NCI-H748 (cell line): ENCODE measurements around the gene ANKRD44.

Experiments
- DNase-seq: peaks from one replicate; lab custom pipeline; 2025; ENCODE audit not compliant: unreplicated experiment; lab: John Stamatoyannopoulos, UW

The ANKRD44 gene

DNA sequence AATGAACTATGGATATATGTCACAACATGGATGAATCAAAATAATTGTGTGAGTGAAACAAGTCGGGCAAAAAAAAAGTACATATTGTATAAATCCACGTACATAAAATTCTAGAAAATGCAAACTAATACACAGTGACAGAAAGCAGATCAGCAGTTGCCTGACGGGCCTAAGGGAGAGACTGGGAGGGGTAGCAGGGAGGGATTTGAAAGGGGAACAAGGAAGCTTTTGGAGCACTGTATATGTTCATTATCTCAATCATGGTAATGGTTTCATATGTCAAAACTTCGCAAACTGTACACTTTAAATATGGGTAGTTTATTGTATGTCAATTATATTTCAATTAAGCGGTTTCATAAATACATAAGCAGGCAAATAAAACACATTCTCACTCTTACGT, 153.8 kb downstream of the ANKRD44 start:
- DNase-seq, result no peak

DNA sequence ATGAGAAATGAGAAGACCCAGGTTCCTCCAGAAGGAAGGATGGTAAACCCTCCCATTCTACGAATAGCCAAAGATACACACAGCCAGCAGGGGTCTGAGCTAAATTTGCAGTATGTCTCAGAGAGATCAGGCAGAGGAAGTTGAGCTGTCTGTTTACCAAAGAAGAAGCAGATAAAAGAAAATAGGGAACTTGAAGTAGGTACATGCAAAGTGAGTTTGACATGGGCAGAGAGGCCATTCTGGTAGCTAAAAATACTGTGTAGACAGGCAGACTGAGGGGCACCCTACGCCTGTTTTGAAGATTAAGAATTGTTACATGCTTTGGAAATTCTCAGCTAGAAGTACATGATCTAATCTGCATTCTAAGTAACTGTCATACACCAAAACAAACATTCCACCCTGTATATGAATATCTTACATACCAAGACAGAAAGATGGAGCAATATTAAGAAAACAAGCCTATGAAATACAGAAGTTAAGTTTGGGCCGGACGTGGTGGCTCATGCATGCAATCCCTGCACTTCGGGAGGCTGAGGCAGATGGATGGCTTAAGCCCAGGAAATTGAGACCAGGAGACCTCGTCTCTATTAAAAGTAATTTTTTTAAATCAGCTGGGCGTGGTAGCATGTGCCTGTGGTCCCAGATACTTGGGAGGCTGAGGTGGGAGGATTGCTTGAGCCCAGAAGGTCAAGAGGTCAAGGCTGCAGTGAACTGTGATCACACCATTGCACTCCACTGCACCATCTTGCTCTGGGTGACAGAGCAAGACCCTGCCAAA, 157.9 kb downstream of the ANKRD44 start:
- DNase-seq, result no peak

GRCh38 chr2:197149546-197149945, 161.0 kb downstream of the ANKRD44 start:
- DNase-seq, result no peak

DNA sequence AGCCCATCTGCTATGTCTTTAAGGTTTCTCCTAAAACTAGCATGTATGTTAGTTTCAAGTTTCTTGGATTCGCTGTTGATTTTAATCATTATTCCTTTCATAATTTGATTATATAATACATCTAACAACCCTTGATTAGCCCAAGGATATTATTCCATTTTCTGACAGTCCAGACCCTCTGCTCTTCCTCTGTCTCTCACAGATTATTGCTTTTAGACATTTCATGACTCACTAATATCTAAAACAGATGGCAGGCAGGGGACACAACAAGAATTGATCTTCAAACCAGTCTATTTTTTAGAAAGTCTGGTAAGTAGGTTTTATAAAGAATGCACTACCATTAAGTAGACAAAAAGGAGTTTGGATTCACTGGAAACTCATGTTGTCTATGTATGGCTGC, 162.2 kb downstream of the ANKRD44 start:
- no peak for DNase-seq

DNA sequence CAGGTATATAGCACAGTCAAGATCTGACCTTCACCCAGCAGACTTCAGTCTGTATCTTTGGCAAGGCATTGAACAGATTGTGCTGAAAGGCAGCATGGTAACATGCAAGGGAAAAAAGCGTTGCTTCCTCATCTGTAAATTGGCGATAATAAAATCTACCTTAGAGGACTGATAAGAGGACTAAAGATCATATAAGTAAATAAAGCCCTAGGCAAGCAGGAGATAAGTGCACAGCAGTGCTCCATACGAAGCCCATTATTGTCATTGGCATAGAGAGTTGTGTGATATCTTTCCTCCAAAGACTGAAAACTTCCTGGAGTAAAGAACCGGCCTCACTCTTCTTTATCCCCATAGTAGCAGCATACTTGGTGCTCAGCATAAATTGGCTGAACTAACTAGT, 162.6 kb downstream of the ANKRD44 start:
- no peak for DNase-seq

- no peak for DNase-seq
These were observed 163.6 kb downstream of the ANKRD44 start for GRCh38 chr2:197146995-197147394.

DNA sequence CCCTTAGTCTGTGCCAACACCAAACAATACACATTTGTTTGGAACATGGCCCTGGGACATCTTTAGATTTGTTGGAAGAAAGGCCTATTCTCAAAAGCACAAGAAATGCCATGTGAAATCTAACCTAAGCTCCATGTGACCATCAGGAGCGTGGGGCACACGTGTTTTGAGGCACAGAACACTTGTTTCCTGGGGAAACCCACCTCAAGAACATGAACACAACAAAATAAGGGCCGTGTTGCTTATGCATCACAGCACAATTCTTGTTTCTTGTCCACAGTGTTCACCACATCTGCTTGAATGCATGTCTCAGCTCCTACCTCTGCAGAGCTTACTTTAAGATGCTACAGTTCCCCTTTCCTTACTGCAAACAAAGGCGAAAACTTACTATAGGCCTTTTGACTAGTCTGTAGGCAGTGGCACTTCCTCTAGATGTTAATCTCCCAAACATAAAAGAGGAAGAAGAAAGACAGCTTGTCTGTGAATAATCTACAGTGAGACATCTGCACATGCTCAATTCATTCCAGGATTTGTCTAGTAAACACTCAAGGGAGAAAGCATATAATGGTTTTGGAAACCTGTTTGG, 165.0 kb downstream of the ANKRD44 start:
- DNase-seq, result peak; percentile 75

GRCh38 chr2:197144183-197144582, 166.4 kb downstream of the ANKRD44 start:
- DNase-seq, result no peak

DNA sequence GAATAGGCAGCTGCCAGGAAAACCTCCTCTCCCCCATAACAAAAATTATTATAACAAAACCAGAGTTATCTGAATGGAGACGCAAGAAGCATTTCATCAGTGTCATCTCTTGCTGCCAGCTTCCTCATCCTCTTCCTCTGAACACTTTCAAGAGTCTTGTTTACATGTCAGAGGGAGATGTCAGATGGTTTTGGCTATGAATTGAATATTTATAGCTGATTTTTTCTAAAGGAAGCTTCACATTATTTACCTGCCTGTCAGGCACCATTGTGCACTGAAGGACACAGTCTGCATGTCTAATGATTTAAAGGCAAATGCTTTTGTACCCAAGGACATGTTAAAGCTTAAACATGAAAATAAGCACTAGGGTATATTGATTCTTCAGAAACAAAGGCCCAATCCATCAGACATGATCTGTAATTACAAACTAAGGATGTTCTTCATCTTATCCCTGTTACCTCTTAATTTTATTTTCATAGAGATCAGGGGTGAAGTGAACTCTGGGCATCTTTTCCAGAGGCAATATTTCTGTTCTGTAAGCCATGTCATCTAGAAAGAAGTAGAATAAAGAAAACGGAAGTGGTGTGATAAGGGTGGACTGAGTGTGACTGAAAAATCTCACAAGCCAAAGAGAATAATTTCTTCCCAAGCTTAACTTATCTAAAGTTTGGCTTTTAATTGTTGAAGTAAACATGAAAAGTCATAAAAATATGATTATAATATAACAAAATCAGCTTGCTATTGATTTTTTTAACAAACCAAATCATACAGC, 168.7 kb downstream of the ANKRD44 start:
- DNase-seq, result no peak

DNA sequence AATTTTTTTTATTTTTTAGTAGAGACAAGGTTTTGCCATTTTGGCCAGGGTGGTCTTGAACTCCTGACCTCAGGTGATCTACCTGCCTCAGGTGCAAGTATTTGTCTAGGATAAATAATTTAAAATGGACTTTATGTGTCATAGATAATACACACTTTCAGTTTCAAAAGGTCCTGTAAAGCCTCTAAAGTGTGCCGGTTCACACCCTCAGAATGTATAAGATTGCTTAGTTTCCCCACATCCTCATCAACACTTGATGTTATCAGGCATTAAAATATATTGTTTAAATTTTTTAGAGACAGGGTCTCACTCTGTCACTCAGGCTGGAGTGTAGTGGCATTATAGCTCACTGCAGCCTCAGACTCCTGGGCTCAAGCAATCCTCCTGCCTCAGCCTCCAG, 170.5 kb downstream of the ANKRD44 start:
- DNase-seq, result no peak

GRCh38 chr2:197138506-197138905, 172.1 kb downstream of the ANKRD44 start:
- DNase-seq, result no peak

GRCh38 chr2:197137826-197138477, 172.6 kb downstream of the ANKRD44 start:
- DNase-seq, result no peak

GRCh38 chr2:197137231-197137630, 173.3 kb downstream of the ANKRD44 start:
- no peak for DNase-seq

GRCh38 chr2:197136452-197136851, 174.1 kb downstream of the ANKRD44 start:
- no peak for DNase-seq

DNA sequence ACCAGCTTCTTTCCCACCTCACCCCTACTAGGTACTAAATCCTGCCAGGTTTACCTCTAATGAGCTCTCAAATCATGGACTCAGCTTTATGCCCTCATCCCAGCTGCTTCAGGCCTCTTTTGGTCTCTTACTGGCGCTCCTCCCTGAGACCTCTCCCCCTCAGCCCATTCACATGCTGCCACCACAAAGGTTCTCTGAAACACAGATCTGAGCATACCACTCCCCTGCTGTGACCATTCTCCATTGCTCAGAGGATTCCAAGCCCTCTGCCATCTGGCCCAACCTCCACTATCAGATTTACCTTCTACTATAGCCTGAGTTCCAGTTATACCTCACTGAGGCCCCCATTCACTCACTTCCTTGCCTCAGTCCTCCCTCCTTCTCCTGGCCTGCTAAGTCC, 174.8 kb downstream of the ANKRD44 start:
- no peak for DNase-seq

GRCh38 chr2:197134206-197134605, 176.4 kb downstream of the ANKRD44 start:
- no peak for DNase-seq

GRCh38 chr2:197131558-197131855, 179.1 kb downstream of the ANKRD44 start:
- DNase-seq, result no peak

- DNase-seq, result no peak
These were observed 180.3 kb downstream of the ANKRD44 start for GRCh38 chr2:197130318-197130717.

DNA sequence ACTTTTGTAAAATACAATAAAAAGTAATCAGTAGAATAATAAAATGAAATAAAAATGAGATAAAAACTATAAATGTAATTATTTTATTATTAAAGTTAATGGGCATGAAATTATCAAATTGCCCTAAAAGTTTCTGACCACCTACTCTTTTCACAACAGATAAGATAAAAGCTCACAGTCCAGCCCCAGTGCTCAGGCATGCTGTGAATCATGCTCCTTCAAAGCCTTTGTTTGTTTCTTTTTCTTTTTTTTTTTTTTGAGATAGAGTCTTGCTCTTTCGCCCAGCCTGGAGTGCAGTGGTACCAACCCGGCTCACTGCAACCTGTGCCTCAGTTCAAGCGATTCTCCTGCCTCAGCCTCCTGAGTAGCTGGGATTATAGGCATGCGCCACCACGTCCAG, 181.7 kb downstream of the ANKRD44 start:
- no peak for DNase-seq

GRCh38 chr2:197128126-197128525, 182.5 kb downstream of the ANKRD44 start:
- DNase-seq, result no peak

- no peak for DNase-seq
These were observed 183.8 kb downstream of the ANKRD44 start for GRCh38 chr2:197126630-197127352.
